Endodermal cell (in vitro differentiated cells): ENCODE data around the gene PSMD13. TPM values are rescaled to one million over a fixed set of nuclear protein-coding genes. Genes with fewer than 3 reads are reported as not detected.

Source experiments
- DNase-seq: peaks from one replicate; pipeline ENCODE4 v3.0.0-alpha.2; 2017
- H3K27ac ChIP-seq: 2 replicates; pipeline ENCODE4 v1.5.1; 2013; ENCODE audit warnings: mild to moderate bottlenecking, low read depth, low read length, moderate library complexity
- H3K27me3 ChIP-seq: 2 replicates; pipeline ENCODE4 v1.6.1; 2013; ENCODE audit warnings: mild to moderate bottlenecking, low read length, moderate library complexity; ENCODE audit not compliant: insufficient read depth, control insufficient read depth, poor library complexity, severe bottlenecking
- H3K36me3 ChIP-seq: 2 replicates; pipeline ENCODE4 v1.7.0; 2013; ENCODE audit warnings: mild to moderate bottlenecking, low read length, moderate library complexity; ENCODE audit not compliant: control insufficient read depth, insufficient read depth
- H3K4me1 ChIP-seq: one replicate; pipeline ENCODE4 v1.7.0; 2013; ENCODE audit warnings: low read length; ENCODE audit not compliant: control insufficient read depth, insufficient read depth
- H3K4me3 ChIP-seq: 2 replicates; pipeline ENCODE4 v1.5.1; 2013; ENCODE audit warnings: mild to moderate bottlenecking, low read length, moderate library complexity
- H3K9ac ChIP-seq: 2 replicates; pipeline ENCODE4 v1.6.1; 2013; ENCODE audit warnings: mild to moderate bottlenecking, low read length, moderate library complexity; ENCODE audit not compliant: poor library complexity, severe bottlenecking; ENCODE audit errors: extremely low read depth
- H3K9me3 ChIP-seq: 2 replicates; pipeline ENCODE4 v1.6.1; 2013; ENCODE audit warnings: mild to moderate bottlenecking, low read length, moderate library complexity; ENCODE audit not compliant: control insufficient read depth
- H3K27ac Mint-ChIP-seq: 2 replicates; pipeline ENCODE4 v1.8.0; 2020; ENCODE audit warnings: mixed read lengths
- H3K27me3 Mint-ChIP-seq: 2 replicates; pipeline ENCODE4 v1.8.0; 2021; ENCODE audit warnings: mild to moderate bottlenecking, mixed read lengths; ENCODE audit not compliant: insufficient read depth
- H3K36me3 Mint-ChIP-seq: 2 replicates; pipeline ENCODE4 v1.8.0; 2020; ENCODE audit warnings: low read depth, mixed read lengths
- H3K4me1 Mint-ChIP-seq: 2 replicates; pipeline ENCODE4 v1.8.0; 2020; ENCODE audit warnings: mixed read lengths
- H3K4me3 Mint-ChIP-seq: 2 replicates; pipeline ENCODE4 v1.8.0; 2020; ENCODE audit warnings: mild to moderate bottlenecking, moderate library complexity, mixed read lengths
- H3K9me3 Mint-ChIP-seq: 2 replicates; pipeline ENCODE4 v1.8.0; 2020; ENCODE audit warnings: mild to moderate bottlenecking, mixed read lengths
- WGBS, 2 experiments: methylation state at CpG; one replicate each; pipeline versions ENCODE4 v1.1.5 to v1.1.7; 2013; ENCODE audit warnings: missing lambda C conversion rate in 2 of 2, mixed read lengths in 1 of 2; ENCODE audit not compliant: insufficient coverage in 1 of 2, insufficient read length in 1 of 2; 5-methylcytosine and 5-hydroxymethylcytosine counted together
- total RNA-seq, 2 donors: library from RNA; stranded (reverse); fragmentation: NEBNext Ultra II Directional in 1 of 2; extraction: Animal tissue kit (Norgen Biotek cat#: 25700) in 1 of 2; gene quantifications; 2 replicates in 1 of 2; 3 replicates in 1 of 2; pipeline ENCODE4 v1.2.1, GENCODE V29; 2021
- TF ChIP-seq, protein P1 (sequence below): fragments of 200-600 bp; sonication (generic); conservative IDR thresholded peaks from 2 replicates; pipeline ENCODE4 v1.5.0; 2021; ENCODE audit warnings: antibody characterized with exemption, mild to moderate bottlenecking

Gene PSMD13
- total RNA-seq, 2 donors from 2014 or later: 120 to 134 TPM

DNA sequence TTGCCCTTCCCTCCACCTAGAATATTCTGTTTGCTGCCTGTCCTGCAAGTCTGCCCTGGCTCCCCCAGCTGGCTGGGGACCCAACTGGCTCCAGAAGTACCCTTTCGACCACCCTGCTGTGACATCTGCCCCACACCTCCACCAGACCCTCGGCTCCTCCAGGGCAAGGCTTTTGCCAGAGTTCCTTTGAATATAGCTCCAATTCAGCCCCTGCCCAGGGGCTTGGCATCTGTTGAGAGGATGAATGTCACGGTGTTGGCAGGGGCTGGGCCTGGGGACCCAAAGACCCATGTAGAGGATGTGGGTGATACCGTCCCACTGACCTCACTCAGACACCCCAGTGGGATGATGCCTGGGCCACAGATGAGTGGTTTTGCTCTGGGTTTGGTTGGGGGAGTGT lies 45.4 kb downstream of the PSMD13 start:
- H3K27me3 Mint-ChIP-seq: peaks cover 62% of the 10 kb centered on the region
- Histone ChIP-seq H3K9me3 (no peaks in the 10 kb centered on the region), H3K9ac (no peak overlapping the region), H3K4me1 (no peaks in the 10 kb centered on the region), H3K27ac (no peak overlapping the region), H3K27me3 (peaks cover 50% of the 10 kb centered on the region), H3K4me3 (no peak overlapping the region), H3K36me3 (no peaks in the 10 kb centered on the region)
- no peak overlapping the region for H3K27ac Mint-ChIP-seq
- H3K4me3 Mint-ChIP-seq: no peak overlapping the region
- no peaks in the 10 kb centered on the region for H3K36me3 Mint-ChIP-seq
- TF ChIP-seq, protein P1, sequence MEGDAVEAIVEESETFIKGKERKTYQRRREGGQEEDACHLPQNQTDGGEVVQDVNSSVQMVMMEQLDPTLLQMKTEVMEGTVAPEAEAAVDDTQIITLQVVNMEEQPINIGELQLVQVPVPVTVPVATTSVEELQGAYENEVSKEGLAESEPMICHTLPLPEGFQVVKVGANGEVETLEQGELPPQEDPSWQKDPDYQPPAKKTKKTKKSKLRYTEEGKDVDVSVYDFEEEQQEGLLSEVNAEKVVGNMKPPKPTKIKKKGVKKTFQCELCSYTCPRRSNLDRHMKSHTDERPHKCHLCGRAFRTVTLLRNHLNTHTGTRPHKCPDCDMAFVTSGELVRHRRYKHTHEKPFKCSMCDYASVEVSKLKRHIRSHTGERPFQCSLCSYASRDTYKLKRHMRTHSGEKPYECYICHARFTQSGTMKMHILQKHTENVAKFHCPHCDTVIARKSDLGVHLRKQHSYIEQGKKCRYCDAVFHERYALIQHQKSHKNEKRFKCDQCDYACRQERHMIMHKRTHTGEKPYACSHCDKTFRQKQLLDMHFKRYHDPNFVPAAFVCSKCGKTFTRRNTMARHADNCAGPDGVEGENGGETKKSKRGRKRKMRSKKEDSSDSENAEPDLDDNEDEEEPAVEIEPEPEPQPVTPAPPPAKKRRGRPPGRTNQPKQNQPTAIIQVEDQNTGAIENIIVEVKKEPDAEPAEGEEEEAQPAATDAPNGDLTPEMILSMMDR: no peak
- WGBS, 2 experiments: 84% methylated on average over 4 of the region's 4 CpGs; no CpG with 5 or more reads in 1 of the 2 experiments
- peak; percentile 44 for DNase-seq
- H3K9me3 Mint-ChIP-seq: no peaks in the 10 kb centered on the region
- peaks cover 3% of the 10 kb centered on the region for H3K4me1 Mint-ChIP-seq

DNA sequence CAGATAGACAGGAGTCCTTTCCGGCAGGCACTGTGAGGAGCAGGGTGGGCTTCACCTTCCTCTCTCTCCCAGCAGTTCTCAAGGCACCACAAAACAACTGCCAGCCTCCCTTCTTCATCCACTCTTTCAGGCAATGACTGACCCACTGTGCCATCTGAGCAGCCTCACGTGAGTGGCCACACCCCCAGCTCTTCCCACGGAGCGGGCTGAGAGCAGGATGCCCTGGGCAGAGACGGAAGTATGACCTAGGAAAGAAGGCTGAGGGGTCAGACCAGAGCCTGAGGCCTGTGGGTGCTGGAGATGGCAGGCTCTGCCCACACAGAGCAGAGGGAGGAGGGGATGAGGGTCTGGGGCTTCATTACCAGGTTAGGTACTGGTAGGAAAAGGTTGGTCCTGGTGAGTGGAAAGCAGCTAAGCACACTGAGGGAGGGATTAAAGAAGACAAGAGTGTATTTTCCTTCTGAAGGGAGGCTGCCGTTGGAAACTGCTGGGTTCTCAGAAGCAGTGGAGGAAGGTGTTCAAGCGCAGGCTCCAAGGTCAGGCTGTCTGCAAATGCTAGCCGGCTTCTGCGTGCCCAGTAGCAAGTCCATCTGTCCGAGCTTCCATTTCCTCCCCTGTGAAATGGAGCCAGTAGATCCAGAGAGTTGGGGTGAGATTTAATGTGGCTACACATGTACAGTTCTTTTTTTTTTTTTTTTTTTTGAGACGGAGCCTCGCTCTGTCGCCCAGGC lies 46.0 kb downstream of the PSMD13 start:
- H3K4me3 ChIP-seq: no peak overlapping the region
- Mint-ChIP-seq H3K9me3 (no peaks in the 10 kb centered on the region), H3K4me1 (peaks cover 3% of the 10 kb centered on the region), H3K27me3 (peaks cover 65% of the 10 kb centered on the region), H3K27ac (no peak overlapping the region), H3K36me3 (no peaks in the 10 kb centered on the region), H3K4me3 (no peak overlapping the region)
- H3K4me1 ChIP-seq: no peaks in the 10 kb centered on the region
- H3K27ac ChIP-seq: no peak overlapping the region
- H3K36me3 ChIP-seq: no peaks in the 10 kb centered on the region
- 89 to 91% methylated on average over 8 to 10 of the region's 13 CpGs for WGBS, 2 experiments
- TF ChIP-seq, protein P1: no peak
- H3K9me3 ChIP-seq: no peaks in the 10 kb centered on the region
- H3K27me3 ChIP-seq: peaks cover 56% of the 10 kb centered on the region
- DNase-seq: peak; percentile 40
- H3K9ac ChIP-seq: no peak overlapping the region

DNA sequence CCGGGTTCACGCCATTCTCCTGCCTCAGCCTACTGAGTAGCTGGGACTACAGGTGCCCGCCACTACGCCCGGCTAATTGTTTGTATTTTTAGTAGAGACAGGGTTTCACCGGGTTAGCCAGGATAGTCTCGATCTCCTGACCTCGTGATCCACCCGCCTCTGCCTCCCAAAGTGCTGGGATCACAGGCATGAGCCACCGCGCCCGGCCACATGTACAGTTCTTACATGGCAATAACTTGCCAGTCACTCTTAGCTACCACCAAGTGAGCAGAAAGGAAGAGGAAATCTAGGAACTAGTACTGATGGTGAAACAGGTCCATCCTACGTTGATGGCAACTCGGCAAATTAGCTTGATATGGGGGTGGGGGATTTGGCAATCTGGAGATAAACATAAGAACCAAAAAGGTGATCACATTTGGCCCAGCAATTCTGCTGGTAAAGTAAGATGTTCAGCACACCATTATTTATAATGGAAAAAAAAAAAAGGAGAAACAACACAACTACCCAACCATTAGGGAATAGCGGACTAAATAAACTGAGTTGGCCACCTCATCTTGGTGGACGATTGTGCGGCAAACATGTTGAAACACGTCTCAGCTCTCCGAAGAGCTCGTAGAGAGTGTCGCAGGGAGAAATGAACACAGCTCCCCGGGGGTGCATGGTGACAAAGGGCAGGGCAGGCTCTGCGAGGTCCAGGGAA lies 46.8 kb downstream of the PSMD13 start:
- Mint-ChIP-seq H3K4me3 (no peak overlapping the region), H3K4me1 (peaks cover 3% of the 10 kb centered on the region), H3K27me3 (peaks cover 62% of the 10 kb centered on the region), H3K9me3 (no peaks in the 10 kb centered on the region), H3K36me3 (no peaks in the 10 kb centered on the region), H3K27ac (no peak overlapping the region)
- Histone ChIP-seq H3K27me3 (peaks cover 59% of the 10 kb centered on the region), H3K9ac (no peak overlapping the region), H3K4me1 (no peaks in the 10 kb centered on the region), H3K9me3 (no peaks in the 10 kb centered on the region), H3K36me3 (no peaks in the 10 kb centered on the region), H3K27ac (no peak overlapping the region), H3K4me3 (no peak overlapping the region)
- no peak for DNase-seq
- WGBS, 2 experiments: 87 to 100% methylated on average over 8 to 23 of the region's 23 CpGs
- TF ChIP-seq, protein P1: no peak
